Small intestine (tissue), 7 donors: ENCODE measurements around the gene FLACC1. TPM values are rescaled to one million over a fixed set of nuclear protein-coding genes. Genes with fewer than 3 reads are reported as not detected.

ENCODE experiments used
- DNase-seq, 2 donors: peaks; one replicate each; pipeline versions ENCODE4 v3.0.0 to v3.0.0-alpha.2; 2013
- FAIRE-seq: peaks from 2 replicates; lab custom pipeline; 2012; peaks lifted over from hg19 to GRCh38; lab: Jason Lieb, UNC
- H3K27ac ChIP-seq, 3 donors: one replicate each; pipeline ENCODE4 v1.5.1; 2013; ENCODE audit warnings: low read length in 2 of 3, mild to moderate bottlenecking in 2 of 3, control low read depth in 1 of 3, inconsistent platforms in 1 of 3, low read depth in 1 of 3, moderate library complexity in 1 of 3
- H3K27me3 ChIP-seq, 3 donors: one replicate each; pipeline ENCODE4 v1.6.1; 2013; ENCODE audit warnings: low read length in 3 of 3, inconsistent platforms in 1 of 3; ENCODE audit not compliant: control insufficient read depth in 3 of 3, insufficient read depth in 3 of 3
- H3K36me3 ChIP-seq, 3 donors: one replicate each; pipeline ENCODE4 v1.6.1; 2013; ENCODE audit warnings: low read length in 3 of 3, inconsistent platforms in 1 of 3, low read depth in 1 of 3, mild to moderate bottlenecking in 1 of 3, moderate library complexity in 1 of 3; ENCODE audit not compliant: control insufficient read depth in 3 of 3, insufficient read depth in 2 of 3
- H3K4me1 ChIP-seq, 3 donors: one replicate each; pipeline ENCODE4 v1.6.1; 2013; ENCODE audit warnings: low read length in 2 of 3, inconsistent platforms in 1 of 3, low read depth in 1 of 3, mild to moderate bottlenecking in 1 of 3, moderate library complexity in 1 of 3; ENCODE audit not compliant: control insufficient read depth in 3 of 3, insufficient read depth in 2 of 3
- H3K4me3 ChIP-seq, 3 donors: one replicate each; pipeline ENCODE4 v1.5.1; 2013; ENCODE audit warnings: low read length in 3 of 3, control low read depth in 1 of 3, inconsistent platforms in 1 of 3, low read depth in 1 of 3, mild to moderate bottlenecking in 1 of 3, moderate library complexity in 1 of 3
- H3K9me3 ChIP-seq, 2 donors: one replicate each; pipeline ENCODE4 v1.6.1; 2013; ENCODE audit warnings: low read depth in 1 of 2, low read length in 1 of 2; ENCODE audit not compliant: control insufficient read depth in 2 of 2, insufficient read depth in 1 of 2
- WGBS, 3 donors: extraction: QIAGEN DNeasy Blood & Tissue Kit; methylation state at CpG; one replicate each; pipeline ENCODE4 v1.1.7; 2013; 5-methylcytosine and 5-hydroxymethylcytosine counted together
- polyA plus RNA-seq, 4 donors: library from polyadenylated mRNA; stranded (reverse) in 3 of 4; unstranded in 1 of 4; fragments of 200-250 nt in 3 of 4; fragments of 120-200 nt in 1 of 4; gene quantifications; one replicate each; pipeline versions ENCODE4 v1.2.1 to v1.2.3, GENCODE V29; 2013
- donor health status: healthy with polysubstance abuse.
- donor health status: control.
- donor health status: control.
- donor health status: Bipolar disorder and iron deficiency.
- donor health status: healthy.

Gene FLACC1
- polyA plus RNA-seq, 4 donors = 0.60 to 2.9 (median 0.71) TPM; not detected in 1

GRCh38 chr2:201270293-201271001 lies 86.7 kb downstream of the FLACC1 start:
- WGBS, 3 donors = 87 to 94% (median 93%) methylated on average over 9 of the region's 9 CpGs
- no peak overlapping the region for H3K4me3 ChIP-seq
- no peaks in the 10 kb centered on the region for H3K27me3 ChIP-seq
- H3K4me1 ChIP-seq = no peaks in the 10 kb centered on the region
- H3K27ac ChIP-seq = no peak overlapping the region
- H3K9me3 ChIP-seq = no peaks in the 10 kb centered on the region
- no peak for DNase-seq
- FAIRE-seq = no peak
- peaks cover 17 to 49% (median 21%) of the 10 kb centered on the region in 3 donors for H3K36me3 ChIP-seq

- Histone ChIP-seq H3K27ac (no peak overlapping the region), H3K9me3 (no peaks in the 10 kb centered on the region), H3K36me3 (peaks cover 17 to 47% (median 21%) of the 10 kb centered on the region in 3 donors), H3K4me1 (no peaks in the 10 kb centered on the region), H3K4me3 (no peak overlapping the region), H3K27me3 (no peaks in the 10 kb centered on the region)
- FAIRE-seq (no peak), DNase-seq (no peak)
- 89 to 97% (median 92%) methylated on average over 2 of the region's 2 CpGs for WGBS, 3 donors
Measured at GRCh38 chr2:201269764-201270163, 87.4 kb downstream of the FLACC1 start.

- no peak for DNase-seq
Measured at GRCh38 chr2:201267278-201268030, 89.7 kb downstream of the FLACC1 start.

GRCh38 chr2:201266629-201267028 lies 90.5 kb downstream of the FLACC1 start:
- WGBS, 3 donors = 85 to 96% (median 88%) methylated on average over 2 of the region's 2 CpGs

More at GRCh38 chr2:201267278-201268030, 89.7 kb downstream of the FLACC1 start:
- Histone ChIP-seq H3K27me3 (no peaks in the 10 kb centered on the region), H3K36me3 (peaks cover 16 to 36% (median 17%) of the 10 kb centered on the region in 3 donors), H3K4me1 (no peaks in the 10 kb centered on the region), H3K4me3 (no peak overlapping the region), H3K27ac (no peak overlapping the region), H3K9me3 (no peaks in the 10 kb centered on the region)
- WGBS, 3 donors = 89 to 92% (median 90%) methylated on average over 12 of the region's 12 CpGs
- FAIRE-seq = no peak

GRCh38 chr2:201264472-201265173 lies 92.5 kb downstream of the FLACC1 start:
- no peak overlapping the region for H3K27ac ChIP-seq
- no peak overlapping the region for H3K4me3 ChIP-seq
- H3K27me3 ChIP-seq = no peaks in the 10 kb centered on the region
- FAIRE-seq (no peak), DNase-seq (no peak)
- H3K4me1 ChIP-seq = peaks cover 3 to 9% (median 3%) of the 10 kb centered on the region in 3 donors
- 86 to 92% (median 90%) methylated on average over 7 of the region's 7 CpGs for WGBS, 3 donors
- H3K36me3 ChIP-seq = peaks cover 5 to 27% (median 10%) of the 10 kb centered on the region in 3 donors
- no peaks in the 10 kb centered on the region for H3K9me3 ChIP-seq

More at GRCh38 chr2:201266629-201267028, 90.5 kb downstream of the FLACC1 start:
- H3K36me3 ChIP-seq = peaks cover 15 to 29% (median 15%) of the 10 kb centered on the region in 3 donors
- H3K4me3 ChIP-seq = no peak overlapping the region
- no peaks in the 10 kb centered on the region for H3K27me3 ChIP-seq
- FAIRE-seq = no peak
- no peak for DNase-seq
- no peaks in the 10 kb centered on the region for H3K9me3 ChIP-seq
- no peak overlapping the region for H3K27ac ChIP-seq
- peaks cover 0 to under 1% (median 0%) of the 10 kb centered on the region in 3 donors for H3K4me1 ChIP-seq

- WGBS, 3 donors = 73 to 85% (median 74%) methylated on average over 2 of the region's 2 CpGs
- H3K4me3 ChIP-seq = no peak overlapping the region
Measured at GRCh38 chr2:201263779-201264178, 93.4 kb downstream of the FLACC1 start.

GRCh38 chr2:201262718-201263117 lies 94.4 kb downstream of the FLACC1 start:
- 52 to 59% (median 55%) methylated on average over 6 of the region's 6 CpGs for WGBS, 3 donors
- DNase-seq = peak in 1 of 2 donors; percentile 30
- Histone ChIP-seq H3K4me1 (peaks cover 5 to 14% (median 9%) of the 10 kb centered on the region in 3 donors), H3K36me3 (peaks cover 5 to 19% (median 8%) of the 10 kb centered on the region in 3 donors), H3K27me3 (no peaks in the 10 kb centered on the region), H3K4me3 (no peak overlapping the region), H3K27ac (peak overlapping the region in 1 of 3 donors; percentile 33), H3K9me3 (no peaks in the 10 kb centered on the region)
- FAIRE-seq = no peak

More at GRCh38 chr2:201263779-201264178, 93.4 kb downstream of the FLACC1 start:
- FAIRE-seq (no peak), DNase-seq (peak in 1 of 2 donors; percentile 17)
- no peaks in the 10 kb centered on the region for H3K27me3 ChIP-seq
- no peaks in the 10 kb centered on the region for H3K9me3 ChIP-seq
- H3K36me3 ChIP-seq = peaks cover 5 to 24% (median 8%) of the 10 kb centered on the region in 3 donors
- H3K4me1 ChIP-seq = peaks cover 5 to 14% (median 9%) of the 10 kb centered on the region in 3 donors
- no peak overlapping the region for H3K27ac ChIP-seq

- FAIRE-seq (no peak), DNase-seq (no peak)
- H3K4me1 ChIP-seq = peaks cover 5 to 14% (median 9%) of the 10 kb centered on the region in 3 donors
- WGBS, 3 donors = 41 to 56% (median 47%) methylated on average over 2 of the region's 2 CpGs
- H3K36me3 ChIP-seq = peaks cover 5 to 14% (median 5%) of the 10 kb centered on the region in 3 donors
- H3K4me3 ChIP-seq = peak overlapping the region in 1 of 3 donors; percentile 41
- peak overlapping the region in 1 of 3 donors; percentile 41 for H3K27ac ChIP-seq
- no peaks in the 10 kb centered on the region for H3K9me3 ChIP-seq
- no peaks in the 10 kb centered on the region for H3K27me3 ChIP-seq
Measured at GRCh38 chr2:201261906-201262305, 95.2 kb downstream of the FLACC1 start.
